GM23248 (cell line): ENCODE results near the gene RWDD4.

Experiments
- EZH2 ChIP-seq: fragments of 200-600 bp; sonication (generic); IDR thresholded peaks from 2 replicates; pipeline ENCODE4 v1.6.1; 2018; ENCODE audit warnings: antibody characterized with exemption, mild to moderate bottlenecking; ENCODE audit not compliant: insufficient read depth, poor library complexity, severe bottlenecking
- EZH2phosphoT487 ChIP-seq: fragments of 200-600 bp; sonication (generic); IDR thresholded peaks from 2 replicates; pipeline ENCODE4 v1.6.1; 2018; ENCODE audit warnings: antibody characterized with exemption, moderate library complexity, mild to moderate bottlenecking, low read depth; ENCODE audit not compliant: insufficient read depth

GRCh38 chr4:183624548-183624947 lies 34.4 kb downstream of the RWDD4 start:
- no peak for TF ChIP-seq EZH2phosphoT487
- no peak for TF ChIP-seq EZH2
